Left renal pelvis (tissue), 4 donors: Measurements from ENCODE around the gene CREB5. TPM values are rescaled to one million over a fixed set of nuclear protein-coding genes. Genes with fewer than 3 reads are reported as not detected.

ENCODE experiments used
- DNase-seq, 4 donors: peaks; one replicate each; pipeline ENCODE4 v3.0.0-alpha.2; 2013; ENCODE audit warnings: low read depth in 4 of 4, low spot score in 3 of 4
- polyA plus RNA-seq, 4 donors: library from polyadenylated mRNA; unstranded; fragments of 120-200 nt; gene quantifications; one replicate each; pipeline ENCODE4 v1.2.1, GENCODE V29; 2013; ENCODE audit not compliant: insufficient read length in 4 of 4

CREB5 gene
- polyA plus RNA-seq, 4 donors = 9.1 to 31.6 (median 12.0) TPM

DNA sequence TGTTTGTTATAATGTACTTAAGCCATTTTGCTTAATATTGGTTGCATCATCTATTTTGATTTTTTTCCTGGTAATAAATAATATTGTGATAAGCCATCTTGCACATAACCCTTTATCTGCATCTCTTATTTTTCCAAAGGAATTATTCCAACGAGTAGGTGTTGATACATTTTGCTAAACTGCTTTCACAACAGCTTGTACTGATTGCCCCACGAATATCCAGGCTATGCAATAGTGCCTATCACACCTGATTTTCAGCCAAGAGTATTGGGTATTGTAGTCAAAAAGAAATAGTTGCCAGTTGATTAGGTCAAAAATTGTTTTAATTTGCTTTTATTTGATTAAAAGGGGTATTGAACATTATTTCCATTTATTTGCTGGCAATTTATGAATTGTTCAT is 20.7 kb downstream of the CREB5 start:
- no peak for DNase-seq

DNA sequence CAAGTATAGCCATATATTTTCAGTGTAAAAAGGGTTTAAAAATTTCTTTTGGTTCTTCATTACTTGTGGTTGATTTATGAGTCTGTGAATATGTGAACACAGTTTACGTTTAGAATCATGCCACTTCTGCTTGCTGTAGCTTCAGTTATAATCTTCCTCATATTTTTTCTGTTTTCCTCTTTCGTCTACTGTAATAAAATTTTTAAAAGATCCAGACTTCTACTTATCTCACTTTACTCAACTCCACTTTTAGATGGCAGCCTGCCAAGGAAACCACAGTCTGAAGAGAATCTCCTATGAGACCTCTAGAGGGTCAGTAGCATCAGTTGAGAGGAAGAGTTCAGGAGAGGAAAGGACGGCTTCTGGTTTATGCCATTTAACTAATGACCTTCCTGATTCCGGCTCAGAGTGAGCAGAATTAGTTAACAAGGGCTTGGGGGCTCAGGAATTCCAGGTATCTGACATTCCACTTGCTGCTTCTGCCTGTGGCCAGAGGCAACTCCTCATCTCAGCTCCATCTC is 21.4 kb downstream of the CREB5 start:
- DNase-seq = no peak

DNA sequence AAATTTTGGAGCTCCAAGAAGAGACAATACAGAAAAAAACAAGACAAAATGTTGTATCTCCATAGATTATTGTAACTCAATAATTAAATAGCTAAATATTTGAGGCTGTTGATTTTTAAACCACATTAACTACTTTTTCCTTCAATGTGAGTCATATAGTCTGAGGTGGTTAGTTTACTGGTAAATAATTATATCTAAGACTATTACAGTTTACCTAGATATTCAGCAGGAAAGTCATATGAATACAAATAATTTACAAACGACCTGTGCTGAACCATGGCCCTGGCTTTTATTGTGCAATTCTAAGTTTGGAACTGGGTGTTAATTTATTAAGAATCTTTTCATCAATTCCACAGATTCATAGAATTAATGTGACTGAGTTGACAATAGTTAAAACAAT is 22.2 kb downstream of the CREB5 start:
- DNase-seq = no peak

DNA sequence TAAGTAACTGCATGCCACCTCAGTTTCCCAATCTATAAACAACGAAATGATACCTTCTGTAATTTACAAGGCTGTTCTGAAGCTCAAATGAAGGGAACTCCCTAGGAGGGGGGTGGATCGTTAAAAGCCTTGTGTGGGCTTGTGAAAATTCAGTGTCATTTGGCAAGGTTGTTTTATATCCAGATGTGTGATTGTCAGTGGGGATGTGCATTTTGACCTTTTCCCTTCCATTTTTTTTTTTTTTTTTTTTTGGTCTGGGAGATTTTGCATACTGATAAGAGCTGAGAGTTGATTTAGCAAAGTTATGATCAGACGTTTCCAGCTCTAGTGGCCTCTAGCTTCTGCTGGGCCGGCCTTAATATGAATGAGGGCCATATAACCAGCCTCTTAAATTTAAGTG is 22.8 kb downstream of the CREB5 start:
- no peak for DNase-seq

DNA sequence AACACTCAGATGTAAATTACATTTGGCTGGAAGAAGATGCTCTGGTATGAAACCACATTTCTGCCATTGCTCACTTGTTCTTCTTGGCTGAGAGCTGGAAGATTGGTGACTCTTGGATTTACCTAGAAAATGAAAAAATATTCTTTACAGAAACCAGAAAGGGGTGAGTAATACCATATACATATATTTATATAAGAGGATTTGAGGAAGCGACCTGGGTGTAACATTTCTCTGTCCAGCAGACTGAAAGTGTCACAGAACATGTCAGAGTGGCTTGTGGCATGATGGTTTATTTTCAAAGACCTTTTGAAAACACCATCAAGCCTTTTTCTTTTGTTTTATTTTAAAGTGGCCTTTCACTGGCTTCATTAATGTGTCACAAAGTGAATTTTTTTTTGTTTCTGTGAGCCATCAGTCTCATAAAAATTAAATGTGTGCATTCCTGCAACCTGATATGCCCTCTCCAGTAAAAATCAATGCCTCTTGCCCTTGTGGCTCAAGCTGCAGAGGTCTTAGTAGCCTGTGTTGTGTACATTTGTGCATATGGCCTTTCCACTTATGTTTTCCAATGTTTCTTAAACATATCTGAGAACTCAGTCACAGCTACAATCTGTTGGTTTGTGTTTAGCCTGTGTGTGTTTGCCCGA is 23.5 kb downstream of the CREB5 start:
- no peak for DNase-seq

DNA sequence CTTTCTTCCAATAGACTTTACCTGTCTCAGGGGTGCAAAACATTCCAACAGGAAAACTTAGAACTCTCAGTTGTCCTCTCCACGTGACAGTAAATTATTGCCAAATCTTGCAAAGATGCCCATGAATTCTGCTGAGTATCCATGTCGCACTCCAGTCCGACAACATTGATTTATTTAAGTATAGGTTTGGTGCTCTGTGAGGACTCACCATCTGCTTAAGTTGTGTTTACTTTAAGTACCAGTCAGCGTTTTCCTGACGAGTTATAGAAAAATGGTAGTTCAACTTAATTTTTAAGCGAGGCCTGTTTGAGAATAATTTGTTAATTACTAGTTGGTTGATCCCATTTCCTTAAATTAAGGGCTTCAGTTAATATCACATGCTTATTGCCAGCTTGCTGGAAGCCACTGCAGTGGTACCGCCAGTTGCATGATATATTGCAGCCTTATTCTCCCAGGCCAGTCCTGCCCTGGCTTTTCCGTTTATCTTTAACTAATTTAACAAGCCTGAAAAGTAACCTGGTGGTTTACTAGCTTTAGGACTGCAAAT is 27.8 kb downstream of the CREB5 start:
- no peak for DNase-seq

DNA sequence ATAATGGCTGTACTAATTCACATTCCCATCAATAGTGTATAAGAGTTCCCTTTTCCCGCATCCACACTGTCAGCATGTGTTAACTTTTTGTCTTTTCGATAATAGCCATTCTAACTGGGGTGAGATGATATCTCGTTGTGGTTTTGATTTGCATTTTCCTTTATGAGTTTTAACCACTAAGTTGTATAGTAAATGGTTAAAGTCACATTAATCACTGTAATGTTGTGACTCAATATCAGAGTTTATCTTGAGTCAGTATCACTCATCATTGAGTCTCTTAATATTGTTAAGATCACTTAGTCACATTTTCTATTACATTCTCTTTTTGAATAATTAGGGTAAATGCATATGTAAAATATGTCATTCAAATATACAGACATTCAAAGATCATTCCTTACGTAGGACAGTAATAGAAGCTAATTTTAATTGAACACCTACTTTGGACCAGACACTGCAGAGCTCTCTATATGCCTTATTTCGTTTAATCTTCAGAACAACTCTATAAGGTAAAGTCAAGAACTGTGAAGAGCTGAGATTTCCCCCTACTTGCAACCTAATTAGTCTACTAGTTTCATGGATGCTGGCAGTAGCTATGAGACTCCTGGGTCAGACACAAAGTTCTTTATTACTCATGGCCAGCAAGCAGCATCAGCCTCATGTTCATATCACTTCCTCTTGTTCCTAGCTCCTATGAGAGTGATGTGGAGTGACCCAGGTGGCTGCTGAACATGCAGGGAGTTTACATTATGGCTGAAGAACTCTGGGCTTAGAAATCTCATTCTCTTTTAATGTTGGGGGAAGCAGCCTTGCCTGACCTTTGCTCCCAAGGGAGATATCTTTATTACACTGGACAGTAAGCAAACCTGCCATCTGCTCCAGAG is 30.5 kb downstream of the CREB5 start:
- no peak for DNase-seq

DNA sequence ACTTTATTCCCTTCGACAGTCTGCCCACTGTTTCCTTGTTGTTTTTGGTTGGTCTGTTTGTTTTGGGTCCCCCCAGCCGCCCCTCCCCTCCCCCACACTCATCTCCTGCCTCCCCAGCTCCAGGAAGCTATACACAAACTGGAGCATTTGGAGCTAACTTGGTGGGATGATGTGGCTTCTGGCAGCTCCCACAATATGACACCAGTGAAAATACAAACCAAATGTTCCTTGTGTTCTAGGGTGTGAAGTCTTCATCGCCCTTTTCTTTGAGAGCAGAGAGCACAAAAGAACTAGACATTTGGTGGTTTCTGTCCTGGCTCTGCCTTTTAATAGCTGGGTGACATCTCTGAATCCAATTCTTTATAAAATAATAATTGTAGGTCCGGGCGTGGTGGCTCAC is 33.8 kb downstream of the CREB5 start:
- DNase-seq = no peak

DNA sequence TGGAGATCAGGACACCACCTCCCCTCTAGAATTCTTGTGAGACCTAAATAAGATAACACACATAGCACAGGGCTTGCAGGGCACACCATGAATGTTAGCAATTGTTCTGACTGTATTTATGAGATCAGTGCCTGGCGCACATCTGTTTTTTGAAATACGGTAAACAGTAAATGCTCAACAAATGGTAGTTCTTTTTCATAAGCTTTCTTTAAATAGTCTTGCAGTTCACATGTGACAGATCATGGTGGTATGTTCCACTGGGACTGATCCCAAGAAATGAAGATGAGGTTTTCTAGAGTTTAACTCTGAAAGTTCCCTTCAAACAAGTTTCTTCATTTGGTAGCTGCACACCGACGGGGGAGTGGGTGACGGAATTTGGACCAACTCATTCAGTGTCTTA is 34.8 kb downstream of the CREB5 start:
- DNase-seq = no peak

DNA sequence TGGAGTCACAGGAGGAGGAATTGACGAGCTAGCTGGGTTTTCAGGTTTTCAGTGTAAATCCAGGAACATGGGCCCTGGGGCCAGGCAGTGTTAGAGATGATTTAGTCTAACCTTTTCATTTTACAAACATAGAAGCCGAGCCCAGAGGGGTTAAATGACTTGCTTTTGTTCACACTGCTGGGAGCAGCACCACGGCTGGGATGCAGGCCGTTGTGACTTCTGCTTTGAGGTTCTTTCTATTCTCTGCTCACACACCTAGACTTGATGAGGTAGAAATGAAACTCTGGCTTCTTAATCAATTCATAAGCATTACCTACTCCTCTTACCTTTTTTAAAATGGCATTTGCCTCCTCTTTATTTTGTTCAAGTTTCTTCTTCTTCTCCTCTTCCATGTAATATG is 36.4 kb downstream of the CREB5 start:
- no peak for DNase-seq

DNA sequence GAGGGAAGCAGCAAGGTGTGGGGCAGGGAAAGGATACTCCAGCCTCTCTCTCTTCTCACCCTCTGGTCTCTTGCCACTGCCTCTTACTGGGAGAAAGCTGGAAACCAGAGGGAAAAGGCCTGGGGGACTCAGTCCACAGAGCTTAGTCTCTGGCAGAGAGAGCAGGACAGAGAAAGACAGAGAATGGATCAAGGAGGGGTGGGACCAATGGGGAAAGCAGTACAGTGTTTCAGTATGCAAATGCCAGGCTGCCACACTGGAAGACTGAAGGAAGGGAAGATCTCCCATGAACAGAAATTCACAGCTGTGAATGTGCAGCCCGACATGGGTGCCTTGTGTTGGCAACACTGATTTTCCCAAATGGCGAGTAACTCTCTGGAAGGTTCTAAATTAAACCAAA is 40.4 kb downstream of the CREB5 start:
- no peak for DNase-seq

DNA sequence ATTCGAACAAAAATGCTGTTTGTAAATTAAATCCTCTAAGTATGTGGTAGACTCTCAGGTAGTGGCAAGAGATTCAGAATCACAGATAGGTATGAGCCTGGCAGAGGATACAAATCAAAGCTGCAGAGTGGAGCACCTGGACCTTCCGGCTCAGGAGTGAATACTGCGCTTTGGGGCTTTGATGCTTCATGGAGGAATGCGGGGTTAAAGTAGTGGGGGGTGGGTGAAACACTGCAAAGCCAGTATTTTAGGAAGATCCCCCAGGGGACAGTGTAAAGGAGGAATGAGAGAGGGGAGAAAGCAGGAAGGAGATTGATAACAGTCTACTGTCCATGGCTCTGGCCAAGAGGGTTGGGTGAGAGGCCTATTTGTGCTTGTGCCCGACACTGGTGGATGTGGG is 43.2 kb downstream of the CREB5 start:
- DNase-seq = no peak

DNA sequence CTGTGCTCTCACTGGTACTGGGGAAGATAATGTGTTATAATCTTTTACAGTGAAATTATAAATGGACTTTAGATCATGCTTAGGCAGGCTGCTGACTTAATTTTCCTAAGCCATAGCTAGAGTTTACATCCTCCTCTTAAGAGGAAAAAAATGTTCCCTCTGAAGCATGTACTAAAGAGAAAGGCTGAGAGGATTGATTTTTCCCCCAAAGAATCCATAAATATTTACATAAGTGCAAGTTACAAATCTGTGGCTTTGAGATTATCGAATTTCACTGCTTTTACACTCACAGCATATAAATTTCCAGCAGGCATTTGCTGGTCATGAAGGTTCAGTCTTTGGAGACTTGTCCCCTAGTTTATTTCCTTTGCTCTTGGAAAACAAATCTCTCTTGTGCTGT is 43.7 kb downstream of the CREB5 start:
- no peak for DNase-seq

DNA sequence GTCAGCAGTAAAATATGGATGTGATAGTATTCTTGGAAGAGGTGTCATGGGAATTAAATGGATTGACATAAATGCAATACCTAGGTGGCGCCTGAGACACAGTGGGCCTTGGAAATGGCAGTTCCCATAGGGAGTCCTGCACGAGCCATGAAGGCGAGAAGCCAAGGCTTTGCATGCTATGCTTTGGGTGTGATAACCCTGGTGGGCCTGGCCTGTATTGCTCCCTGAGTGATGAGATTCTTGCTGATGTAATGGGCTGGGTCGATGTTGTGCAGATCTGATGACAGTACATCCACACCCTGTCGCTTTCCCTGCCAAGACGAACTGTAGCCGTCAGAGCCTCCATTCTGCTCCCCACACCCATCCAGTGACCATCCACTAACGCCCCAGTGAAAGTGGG is 46.4 kb downstream of the CREB5 start:
- no peak for DNase-seq

DNA sequence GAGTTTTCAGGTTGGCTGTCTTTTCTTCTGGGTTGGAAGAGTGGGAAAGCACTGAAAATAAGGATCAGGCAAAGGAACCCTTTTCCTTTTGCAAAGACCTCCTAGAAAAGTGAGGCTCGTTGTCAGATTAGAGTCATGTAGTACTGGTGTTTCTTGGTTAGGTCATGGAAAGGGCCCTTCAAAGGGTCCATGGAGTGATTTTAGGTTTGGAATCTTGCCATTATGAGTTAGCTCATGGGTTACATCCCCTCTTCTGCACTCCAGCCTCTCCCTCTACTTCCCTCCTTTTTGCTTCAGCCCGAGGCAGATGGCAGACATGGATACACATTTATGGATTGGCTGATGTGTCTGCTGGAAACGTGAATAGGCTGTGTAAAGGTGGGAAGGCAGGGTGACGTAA is 47.0 kb downstream of the CREB5 start:
- no peak for DNase-seq

DNA sequence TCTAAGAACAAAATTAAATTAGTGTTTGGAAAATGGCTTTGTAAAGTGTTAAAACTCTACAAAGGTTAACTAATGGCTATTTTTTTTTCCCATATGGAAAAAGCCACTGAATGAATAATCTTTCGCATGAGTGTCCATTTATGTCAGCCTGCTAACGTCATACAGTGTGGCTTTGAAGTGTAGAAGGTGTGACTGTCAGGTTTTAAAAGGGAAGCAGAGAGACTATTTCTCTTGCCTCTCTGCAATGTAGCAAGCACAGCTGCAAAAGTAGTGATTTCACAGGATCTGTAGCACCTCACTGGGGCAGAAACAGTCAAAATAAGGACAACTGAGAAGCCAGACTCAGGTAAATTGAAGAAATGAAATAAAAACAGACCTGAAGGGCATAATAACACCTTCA is 53.4 kb downstream of the CREB5 start:
- no peak for DNase-seq

DNA sequence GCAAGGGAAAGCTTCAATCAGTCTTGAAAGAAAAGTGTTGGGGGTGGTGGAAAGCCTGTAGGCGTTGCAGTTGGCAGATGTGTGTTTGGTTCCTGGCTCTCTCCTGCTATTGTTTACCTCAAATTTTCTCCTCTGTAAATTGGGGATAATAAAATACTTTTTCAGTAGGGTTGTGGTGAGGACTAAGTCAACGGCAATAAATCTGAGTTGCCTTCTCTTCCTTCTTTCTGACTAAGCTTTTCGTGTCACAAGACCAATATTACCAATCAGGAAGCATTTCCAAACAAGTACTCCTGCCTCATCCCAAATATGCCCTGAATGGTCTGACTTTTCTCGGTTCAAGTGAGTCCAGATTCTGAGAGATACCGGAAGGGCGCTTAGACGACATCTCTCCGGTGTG is 54.0 kb downstream of the CREB5 start:
- no peak for DNase-seq

DNA sequence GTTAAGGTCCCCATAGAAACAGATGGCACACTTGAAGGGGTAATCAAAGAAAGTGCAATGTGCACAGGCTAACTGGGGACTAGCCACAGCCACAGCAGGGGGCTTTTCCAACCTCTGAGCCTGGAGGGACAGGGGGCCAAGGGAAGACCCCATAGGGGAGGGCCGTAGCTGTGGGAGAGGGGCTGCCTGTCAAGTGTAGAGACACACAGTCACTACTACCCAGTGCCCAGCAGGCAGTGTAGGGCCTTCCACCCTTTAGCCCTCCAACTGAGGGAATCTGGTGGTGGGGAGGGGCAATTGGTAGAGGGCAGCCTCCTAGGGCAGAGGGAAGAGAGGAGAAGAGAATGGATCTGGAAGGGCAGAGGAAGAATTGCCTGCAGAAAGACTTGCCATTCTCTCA is 54.6 kb downstream of the CREB5 start:
- no peak for DNase-seq

DNA sequence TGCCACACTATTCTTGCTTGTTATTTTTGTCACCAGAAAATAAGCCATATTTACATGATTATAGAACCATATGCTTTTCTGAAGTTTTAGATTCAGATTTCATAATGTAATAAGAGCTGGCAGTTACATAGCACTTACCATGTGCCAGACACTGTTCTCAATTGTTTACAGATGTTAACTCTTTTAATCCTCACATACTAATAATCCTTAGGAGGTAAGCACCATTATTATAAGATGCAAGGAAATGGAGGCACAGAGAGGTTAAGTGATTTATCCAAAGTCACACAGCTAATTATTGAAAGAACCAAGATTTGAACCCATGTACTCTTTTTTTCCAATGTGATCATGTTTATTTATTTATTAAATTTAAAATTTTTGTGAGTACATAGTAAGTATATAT is 57.2 kb downstream of the CREB5 start:
- no peak for DNase-seq

DNA sequence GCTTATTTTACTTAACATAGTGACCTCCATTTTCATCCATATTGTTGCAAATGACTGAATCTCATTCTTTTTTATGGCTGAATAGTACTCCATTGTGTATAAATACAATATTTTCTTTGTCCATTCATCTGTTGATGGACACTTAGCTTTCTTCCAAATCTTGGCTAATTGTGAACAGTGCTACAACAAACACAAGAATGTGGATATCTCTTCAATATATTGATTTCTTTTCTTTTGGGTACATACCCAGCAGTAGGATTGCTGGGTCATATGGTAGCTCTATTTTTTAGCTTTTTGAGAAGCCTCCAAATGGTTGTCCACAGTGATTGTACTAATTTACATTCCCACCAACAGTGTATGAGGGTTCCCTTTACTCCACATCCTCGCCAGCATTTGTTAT is 58.0 kb downstream of the CREB5 start:
- no peak for DNase-seq

DNA sequence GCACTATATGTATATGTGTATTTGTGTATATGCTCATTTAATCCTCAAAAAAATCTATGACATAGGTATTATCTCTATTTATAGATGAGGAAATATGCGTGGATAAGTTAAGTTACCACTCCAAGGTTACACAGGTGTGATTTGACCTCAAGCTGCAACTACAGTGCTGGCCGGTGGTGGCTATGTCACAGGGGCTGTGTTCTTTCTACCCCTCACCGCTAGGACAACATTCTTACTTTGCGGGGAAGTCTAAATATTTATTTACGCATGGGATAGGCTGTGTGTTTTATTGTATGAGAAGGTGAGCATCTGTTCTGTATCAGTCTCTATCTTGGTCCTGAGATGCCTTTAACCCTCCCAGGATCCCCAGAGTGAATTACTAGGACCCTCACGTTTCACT is 60.0 kb downstream of the CREB5 start:
- no peak for DNase-seq
